Measurements from ENCODE around the gene NEDD4L.

DNA sequence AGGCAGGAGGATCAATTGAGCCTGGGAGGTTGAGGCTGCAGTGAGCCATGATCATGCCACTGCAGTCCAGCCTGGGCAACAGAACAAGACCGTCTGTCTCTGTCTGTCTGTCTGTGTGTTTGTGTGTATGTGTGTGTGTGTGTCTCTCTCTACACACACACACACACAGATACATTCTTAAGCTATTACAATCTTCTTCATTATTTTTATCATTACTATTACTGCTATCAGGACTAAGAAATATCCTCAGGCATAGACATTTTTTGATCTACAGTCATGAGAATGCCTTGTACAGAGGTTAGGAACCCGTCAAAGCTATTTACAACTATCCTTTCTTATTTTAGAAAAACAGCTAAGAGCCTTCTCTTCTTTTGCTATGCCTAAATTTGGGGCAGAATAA, 207.4 kb downstream of the NEDD4L start:
- TF ChIP-seq, protein P1, sequence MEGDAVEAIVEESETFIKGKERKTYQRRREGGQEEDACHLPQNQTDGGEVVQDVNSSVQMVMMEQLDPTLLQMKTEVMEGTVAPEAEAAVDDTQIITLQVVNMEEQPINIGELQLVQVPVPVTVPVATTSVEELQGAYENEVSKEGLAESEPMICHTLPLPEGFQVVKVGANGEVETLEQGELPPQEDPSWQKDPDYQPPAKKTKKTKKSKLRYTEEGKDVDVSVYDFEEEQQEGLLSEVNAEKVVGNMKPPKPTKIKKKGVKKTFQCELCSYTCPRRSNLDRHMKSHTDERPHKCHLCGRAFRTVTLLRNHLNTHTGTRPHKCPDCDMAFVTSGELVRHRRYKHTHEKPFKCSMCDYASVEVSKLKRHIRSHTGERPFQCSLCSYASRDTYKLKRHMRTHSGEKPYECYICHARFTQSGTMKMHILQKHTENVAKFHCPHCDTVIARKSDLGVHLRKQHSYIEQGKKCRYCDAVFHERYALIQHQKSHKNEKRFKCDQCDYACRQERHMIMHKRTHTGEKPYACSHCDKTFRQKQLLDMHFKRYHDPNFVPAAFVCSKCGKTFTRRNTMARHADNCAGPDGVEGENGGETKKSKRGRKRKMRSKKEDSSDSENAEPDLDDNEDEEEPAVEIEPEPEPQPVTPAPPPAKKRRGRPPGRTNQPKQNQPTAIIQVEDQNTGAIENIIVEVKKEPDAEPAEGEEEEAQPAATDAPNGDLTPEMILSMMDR (conservative IDR thresholded peaks at IDR 0.05) = no peak
- no peak for TF ChIP-seq EZH2 (IDR thresholded peaks at IDR 0.05; ENCODE audit: low read depth)

Data from PC-9 (cell line).